OCI-LY3 (cell line): ENCODE measurements around the gene HSD11B1.
A peak's percentile ranks its signal among the peaks of the same experiment; 100 is the strongest.

Source experiments
- H2AFZ ChIP-seq: fragments of 200-600, 300-600 bp; shearing (Covaris generic); 2 replicates; pipeline ENCODE4 v1.6.0; 2014; ENCODE audit warnings: antibody characterized with exemption, low read depth, low read length
- H3K27ac ChIP-seq: fragments of 200-600, 300-600 bp; sonication (generic); 2 replicates; pipeline ENCODE4 v1.5.1; 2014; ENCODE audit warnings: mild to moderate bottlenecking, low read length, moderate library complexity, mixed read lengths
- H3K27me3 ChIP-seq: fragments of 200-600, 300-600 bp; sonication (generic); 2 replicates; pipeline ENCODE4 v1.6.1; 2014; ENCODE audit warnings: low read depth, low read length, mixed read lengths
- H3K36me3 ChIP-seq: fragments of 200-600, 300-600 bp; sonication (generic); replicated peaks from 2 replicates; pipeline ENCODE3; 2014; ENCODE audit warnings: low read depth, low read length, mixed read lengths
- H3K4me1 ChIP-seq: fragments of 300-600, 200-600 bp; sonication (generic); 2 replicates; pipeline ENCODE4 v1.6.1; 2014; ENCODE audit warnings: low read length, mixed read lengths
- H3K4me2 ChIP-seq: fragments of 200-600, 300-600 bp; sonication (generic); 2 replicates; pipeline ENCODE4 v1.6.1; 2014; ENCODE audit warnings: low read length, mixed read lengths
- H3K4me3 ChIP-seq: fragments of 300-600, 200-600 bp; sonication (generic); 2 replicates; pipeline ENCODE4 v1.5.1; 2014; ENCODE audit warnings: antibody characterized with exemption, mild to moderate bottlenecking, low read length, moderate library complexity
- H3K79me2 ChIP-seq: fragments of 300-600, 200-600 bp; shearing (Covaris generic); 2 replicates; pipeline ENCODE4 v1.6.1; 2014; ENCODE audit warnings: mild to moderate bottlenecking, low read length, mixed read lengths
- H3K9ac ChIP-seq: fragments of 300-600, 200-600 bp; shearing (Covaris generic); 2 replicates; pipeline ENCODE4 v1.6.0; 2014; ENCODE audit warnings: mild to moderate bottlenecking, low read length, moderate library complexity
- H3K9me3 ChIP-seq: fragments of 200-600, 300-600 bp; shearing (Covaris generic); 2 replicates; pipeline ENCODE4 v1.6.1; 2014; ENCODE audit warnings: low read length, mixed read lengths; ENCODE audit not compliant: insufficient read depth
- H4K20me1 ChIP-seq: fragments of 200-600, 300-600 bp; sonication (generic); 2 replicates; pipeline ENCODE4 v1.6.1; 2016; ENCODE audit warnings: low read length, mixed read lengths; ENCODE audit not compliant: insufficient read depth
- EZH2phosphoT487 ChIP-seq: fragments of 200-600 bp; shearing (Covaris generic); IDR thresholded peaks from 2 replicates; pipeline ENCODE4 v1.6.1; 2018; ENCODE audit warnings: antibody characterized with exemption, mixed run types, low read depth
- TF ChIP-seq, protein P1 (sequence below): fragments of 200-600, 300-600 bp; sonication (generic); IDR thresholded peaks from 2 replicates; pipeline ENCODE4 v1.5.1; 2014; ENCODE audit warnings: antibody characterized with exemption, low read length, low read depth

The HSD11B1 gene

DNA sequence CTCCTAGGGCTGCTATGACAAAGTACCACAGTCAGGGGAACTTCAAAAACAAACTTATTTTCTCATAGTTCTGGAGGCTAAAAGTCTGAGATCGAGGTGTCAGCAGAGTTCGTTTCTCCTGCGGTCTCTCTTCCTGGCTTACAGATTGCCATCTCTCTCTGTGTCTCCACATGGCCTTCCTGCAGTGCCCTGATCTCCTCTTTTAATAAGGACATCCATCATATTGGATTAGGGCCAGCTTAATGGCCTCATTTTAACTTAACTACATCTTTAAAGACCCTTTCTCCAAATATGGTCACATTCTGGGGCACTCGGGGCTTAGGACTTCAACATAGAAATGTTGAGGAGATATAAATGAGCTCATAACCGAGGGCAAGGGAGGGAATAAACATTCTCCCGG is 67.5 kb downstream of the HSD11B1 start:
- no peaks in the 10 kb centered on the region for H3K27me3 ChIP-seq

DNA sequence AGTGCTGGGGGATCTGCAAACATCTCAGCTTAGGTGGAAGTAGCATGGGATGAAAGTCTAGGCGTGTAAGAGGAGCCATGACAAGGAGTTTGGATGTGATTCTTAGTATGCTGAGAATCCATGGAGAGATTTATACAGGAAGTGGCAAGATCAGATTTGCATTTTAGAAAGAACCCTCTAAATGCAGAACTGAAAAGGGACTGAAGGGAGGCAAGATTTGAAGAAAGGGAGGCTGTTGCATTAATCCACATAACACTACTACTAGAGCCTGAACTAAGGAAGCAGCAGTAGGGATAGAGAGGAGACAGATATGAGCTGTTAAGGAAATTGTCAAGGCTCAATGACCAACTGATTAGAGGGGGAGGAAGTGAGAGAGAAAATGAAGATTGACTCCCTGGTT is 69.9 kb downstream of the HSD11B1 start:
- TF ChIP-seq, protein P1, sequence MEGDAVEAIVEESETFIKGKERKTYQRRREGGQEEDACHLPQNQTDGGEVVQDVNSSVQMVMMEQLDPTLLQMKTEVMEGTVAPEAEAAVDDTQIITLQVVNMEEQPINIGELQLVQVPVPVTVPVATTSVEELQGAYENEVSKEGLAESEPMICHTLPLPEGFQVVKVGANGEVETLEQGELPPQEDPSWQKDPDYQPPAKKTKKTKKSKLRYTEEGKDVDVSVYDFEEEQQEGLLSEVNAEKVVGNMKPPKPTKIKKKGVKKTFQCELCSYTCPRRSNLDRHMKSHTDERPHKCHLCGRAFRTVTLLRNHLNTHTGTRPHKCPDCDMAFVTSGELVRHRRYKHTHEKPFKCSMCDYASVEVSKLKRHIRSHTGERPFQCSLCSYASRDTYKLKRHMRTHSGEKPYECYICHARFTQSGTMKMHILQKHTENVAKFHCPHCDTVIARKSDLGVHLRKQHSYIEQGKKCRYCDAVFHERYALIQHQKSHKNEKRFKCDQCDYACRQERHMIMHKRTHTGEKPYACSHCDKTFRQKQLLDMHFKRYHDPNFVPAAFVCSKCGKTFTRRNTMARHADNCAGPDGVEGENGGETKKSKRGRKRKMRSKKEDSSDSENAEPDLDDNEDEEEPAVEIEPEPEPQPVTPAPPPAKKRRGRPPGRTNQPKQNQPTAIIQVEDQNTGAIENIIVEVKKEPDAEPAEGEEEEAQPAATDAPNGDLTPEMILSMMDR = no peak
- TF ChIP-seq EZH2phosphoT487 = no peak
- peak overlapping the region; percentile 71 for H3K27ac ChIP-seq
- H3K27me3 ChIP-seq = no peaks in the 10 kb centered on the region
- peak overlapping the region; percentile 73 for H3K4me2 ChIP-seq
- peaks cover 42% of the 10 kb centered on the region for H3K4me1 ChIP-seq
- H3K9ac ChIP-seq = peak overlapping the region; percentile 22; the same call in 1 of the 2 replicates
- no peak overlapping the region for H2AFZ ChIP-seq
- no peaks in the 10 kb centered on the region for H3K9me3 ChIP-seq
- no peaks in the 10 kb centered on the region for H4K20me1 ChIP-seq
- peak overlapping the region; percentile 38 for H3K4me3 ChIP-seq
- H3K79me2 ChIP-seq = no peaks in the 10 kb centered on the region
- H3K36me3 ChIP-seq = peaks cover 21% of the 10 kb centered on the region

More for the DNA sequence above, 67.5 kb downstream of the HSD11B1 start:
- no peaks in the 10 kb centered on the region for H4K20me1 ChIP-seq
- H3K9me3 ChIP-seq = no peaks in the 10 kb centered on the region
- no peak overlapping the region for H3K4me2 ChIP-seq
- TF ChIP-seq EZH2phosphoT487 = no peak
- H3K4me1 ChIP-seq = peaks cover 67% of the 10 kb centered on the region
- H3K36me3 ChIP-seq = peaks cover 13% of the 10 kb centered on the region
- H2AFZ ChIP-seq = no peak overlapping the region
- no peaks in the 10 kb centered on the region for H3K79me2 ChIP-seq
- no peak overlapping the region for H3K9ac ChIP-seq
- H3K4me3 ChIP-seq = no peak overlapping the region
- H3K27ac ChIP-seq = no peak overlapping the region

DNA sequence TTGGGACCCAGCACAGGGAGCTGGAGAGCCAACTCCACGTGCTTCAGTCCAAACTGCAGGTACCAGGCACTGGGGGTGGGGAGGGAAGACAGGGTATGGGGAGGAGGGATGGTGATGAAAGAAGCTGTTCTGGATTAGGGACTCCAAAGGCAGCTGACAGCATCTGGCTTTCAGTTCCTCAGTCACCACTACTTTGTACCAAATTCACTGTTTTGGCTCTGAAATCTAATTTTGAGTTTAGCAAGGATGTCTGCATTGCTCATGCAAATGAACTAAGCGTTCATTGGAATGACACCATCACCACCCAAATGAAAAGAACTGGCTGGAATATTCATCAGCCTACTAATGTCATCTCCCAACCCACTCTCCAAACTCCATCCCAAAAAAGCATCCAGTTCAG is 71.0 kb downstream of the HSD11B1 start:
- Histone ChIP-seq H3K4me2 (peak overlapping the region; percentile 73), H3K79me2 (no peaks in the 10 kb centered on the region), H3K9ac (peak overlapping the region; percentile 22; the same call in 1 of the 2 replicates), H3K4me1 (peaks cover 36% of the 10 kb centered on the region), H2AFZ (no peak overlapping the region), H4K20me1 (no peaks in the 10 kb centered on the region), H3K27me3 (no peaks in the 10 kb centered on the region), H3K36me3 (peaks cover 25% of the 10 kb centered on the region), H3K9me3 (no peaks in the 10 kb centered on the region), H3K27ac (peak overlapping the region; percentile 71), H3K4me3 (peak overlapping the region; percentile 38)
- TF ChIP-seq EZH2phosphoT487 = no peak
- TF ChIP-seq, protein P1 = no peak

DNA sequence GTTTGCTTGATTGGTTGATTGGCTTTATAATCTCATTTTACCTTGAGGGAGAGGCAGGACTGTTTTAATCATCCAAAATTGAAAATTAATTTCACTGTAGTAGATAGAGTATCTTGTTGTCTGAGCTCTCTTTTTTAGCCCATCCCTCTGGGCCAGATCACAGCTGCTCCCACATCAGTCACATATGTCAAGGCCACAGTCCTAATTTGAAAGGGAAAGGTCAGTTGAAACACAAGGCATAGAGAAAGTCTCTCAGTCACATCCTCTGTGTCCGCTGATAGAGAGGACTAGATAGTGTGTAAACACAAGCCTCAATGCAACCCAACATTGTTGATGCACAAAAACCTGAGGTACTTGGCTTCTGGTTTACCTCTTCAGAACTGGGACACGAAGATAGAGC is 72.9 kb downstream of the HSD11B1 start:
- no peak overlapping the region for H3K4me3 ChIP-seq
- no peak overlapping the region for H2AFZ ChIP-seq
- H3K9me3 ChIP-seq = no peaks in the 10 kb centered on the region
- H3K27ac ChIP-seq = no peak overlapping the region
- H3K4me2 ChIP-seq = no peak overlapping the region
- peaks cover 1% of the 10 kb centered on the region; the same call in 1 of the 2 replicates for H3K79me2 ChIP-seq
- H3K27me3 ChIP-seq = no peaks in the 10 kb centered on the region
- H3K4me1 ChIP-seq = peaks cover 36% of the 10 kb centered on the region
- H4K20me1 ChIP-seq = no peaks in the 10 kb centered on the region
- peaks cover 41% of the 10 kb centered on the region for H3K36me3 ChIP-seq
- no peak overlapping the region for H3K9ac ChIP-seq
- TF ChIP-seq, protein P1 = no peak
- no peak for TF ChIP-seq EZH2phosphoT487
